CD4-positive, alpha-beta memory T cell (primary cell): ENCODE results near the gene RRAGA. TPM values are rescaled to one million over a fixed set of nuclear protein-coding genes. Genes with fewer than 3 reads are reported as not detected.
A peak's percentile ranks its signal among the peaks of the same experiment; 100 is the strongest.
"Not testable (repeated sequence)": the region's sequence is repeated elsewhere in the genome, so short reads cannot be mapped to it uniquely, and the experiment has no call there.

Source experiments
- CTCF ChIA-PET: fragments of 350-600 bp; sonication (Branson Sonifier 250); formaldehyde crosslinking; loops from one replicate; lab custom pipeline; 2021; ENCODE audit warnings: inconsistent platforms; ENCODE audit not compliant: partially characterized antibody; lab: Charles Lee
- POLR2A ChIA-PET: fragments of 350-600 bp; sonication (Branson Sonifier 250); formaldehyde crosslinking; loops from one replicate; lab custom pipeline; 2021; ENCODE audit not compliant: partially characterized antibody; lab: Charles Lee
- DNase-seq, 5 donors: peaks; one replicate each; pipeline versions ENCODE4 v3.0.0 to v3.0.0-alpha.2; 2020 to 2022; ENCODE audit warnings: mixed read lengths in 1 of 5
- H3K27ac ChIP-seq: one replicate; pipeline ENCODE4 v1.7.0; 2013; ENCODE audit warnings: low read depth, low read length
- H3K27me3 ChIP-seq: 2 replicates; pipeline ENCODE4 v1.7.0; 2013; ENCODE audit warnings: mild to moderate bottlenecking, low read length, moderate library complexity; ENCODE audit not compliant: insufficient read depth
- H3K36me3 ChIP-seq: 2 replicates; pipeline ENCODE4 v1.7.0; 2013; ENCODE audit warnings: mild to moderate bottlenecking, low read length, moderate library complexity; ENCODE audit not compliant: insufficient read depth
- H3K4me1 ChIP-seq: 2 replicates; pipeline ENCODE4 v1.7.0; 2013; ENCODE audit warnings: mild to moderate bottlenecking, low read length, moderate library complexity; ENCODE audit not compliant: insufficient read depth
- H3K4me3 ChIP-seq, 2 donors: one replicate each; pipeline ENCODE4 v1.7.0; 2013; ENCODE audit warnings: low read length in 2 of 2, mild to moderate bottlenecking in 1 of 2
- H3K9me3 ChIP-seq, 2 donors: one replicate each; pipeline ENCODE4 v1.7.0; 2013; ENCODE audit warnings: low read length in 2 of 2, control low read depth in 1 of 2; ENCODE audit not compliant: control insufficient read depth in 1 of 2
- H3K27ac Mint-ChIP-seq, 7 donors: one replicate each; pipeline ENCODE4 v1.8.0; 2020 to 2021; ENCODE audit warnings: mixed read lengths in 7 of 7, mild to moderate bottlenecking in 6 of 7, inconsistent platforms in 3 of 7, moderate library complexity in 3 of 7
- H3K27me3 Mint-ChIP-seq, 2 donors: one replicate each; pipeline ENCODE4 v1.8.0; 2020 to 2021; ENCODE audit warnings: mixed read lengths in 2 of 2
- H3K36me3 Mint-ChIP-seq, 2 donors: one replicate each; pipeline ENCODE4 v1.8.0; 2020 to 2021; ENCODE audit warnings: mixed read lengths in 2 of 2, inconsistent platforms in 1 of 2, mild to moderate bottlenecking in 1 of 2
- H3K4me1 Mint-ChIP-seq, 4 donors: one replicate each; pipeline ENCODE4 v1.8.0; 2020 to 2021; ENCODE audit warnings: mixed read lengths in 4 of 4, mild to moderate bottlenecking in 1 of 4
- H3K4me3 Mint-ChIP-seq, 8 donors: one replicate each; pipeline ENCODE4 v1.8.0; 2020 to 2021; ENCODE audit warnings: mixed read lengths in 8 of 8, mild to moderate bottlenecking in 7 of 8, moderate library complexity in 6 of 8, inconsistent platforms in 3 of 8
- H3K9me3 Mint-ChIP-seq, 8 donors: one replicate each; pipeline ENCODE4 v1.8.0; 2020 to 2021; ENCODE audit warnings: mixed read lengths in 8 of 8, mild to moderate bottlenecking in 5 of 8, inconsistent platforms in 3 of 8, moderate library complexity in 1 of 8
- intact Hi-C: fragments of 100-400 bp; cut with micrococcal nuclease; formaldehyde crosslinking; loops from one replicate; pipeline ENCODE4 v1.15.1; 2023
- polyA plus RNA-seq, 2 donors: library from polyadenylated mRNA; unstranded; fragments of 300-500 nt; fragmentation: Illumina TruSeq; gene quantifications; one replicate each; pipeline ENCODE4 v1.2.3, GENCODE V29; 2021
- total RNA-seq, 2 experiments: library from RNA; stranded (reverse); gene quantifications; one replicate each; pipeline ENCODE4 v1.2.3, GENCODE V29; 2021

Gene RRAGA
- total and polyA plus RNA-seq, 4 experiments from 2014 or later = 57.4 to 110 (median 82.2) TPM

DNA sequence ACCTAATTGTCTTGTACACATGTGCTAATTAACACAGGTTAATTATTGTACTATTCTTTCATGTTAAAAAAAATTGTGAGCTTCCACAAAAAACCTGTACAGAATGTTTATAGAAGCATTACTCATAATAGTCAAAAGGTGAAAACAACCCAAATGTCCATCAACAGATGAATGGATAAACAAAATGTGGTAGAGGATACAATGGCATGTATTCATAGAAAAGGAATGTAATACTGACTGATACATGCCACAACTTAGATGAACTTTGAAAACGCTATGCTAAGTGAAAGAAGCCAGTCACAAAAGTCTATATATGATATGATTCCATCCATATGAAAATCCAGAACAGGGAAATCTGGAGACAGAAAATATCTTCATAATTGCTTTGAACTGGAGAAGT, 25.6 kb downstream of the RRAGA start:
- H3K27me3 ChIP-seq = no peaks in the 10 kb centered on the region
- POLR2A ChIA-PET = interaction anchor here (0.6 kb wide), 1 partner anchor 53 kb away, joined by 3 read pairs; no protein-coding TSS in a partner anchor
- Mint-ChIP-seq H3K4me3 (no peak overlapping the region), H3K36me3 (peaks cover 51% of the 10 kb centered on the region in 2 donors), H3K4me1 (peaks cover 0 to 12% (median 8%) of the 10 kb centered on the region in 4 donors), H3K27me3 (no peaks in the 10 kb centered on the region), H3K9me3 (peaks cover 0 to 1% (median 0%) of the 10 kb centered on the region in 8 donors), H3K27ac (peak overlapping the region in 2 of 7 donors; percentile 18 to 70)
- H3K27ac ChIP-seq = no peak overlapping the region
- no peak overlapping the region for H3K4me3 ChIP-seq
- no peaks in the 10 kb centered on the region for H3K4me1 ChIP-seq
- no peaks in the 10 kb centered on the region for H3K9me3 ChIP-seq
- peaks cover 13% of the 10 kb centered on the region for H3K36me3 ChIP-seq
- CTCF ChIA-PET = interaction anchor here (1.2 kb wide), 1 partner anchor 11 kb away, joined by 5 read pairs; no protein-coding TSS in a partner anchor
- intact Hi-C loops = no loop called here
- DNase-seq = no peak

DNA sequence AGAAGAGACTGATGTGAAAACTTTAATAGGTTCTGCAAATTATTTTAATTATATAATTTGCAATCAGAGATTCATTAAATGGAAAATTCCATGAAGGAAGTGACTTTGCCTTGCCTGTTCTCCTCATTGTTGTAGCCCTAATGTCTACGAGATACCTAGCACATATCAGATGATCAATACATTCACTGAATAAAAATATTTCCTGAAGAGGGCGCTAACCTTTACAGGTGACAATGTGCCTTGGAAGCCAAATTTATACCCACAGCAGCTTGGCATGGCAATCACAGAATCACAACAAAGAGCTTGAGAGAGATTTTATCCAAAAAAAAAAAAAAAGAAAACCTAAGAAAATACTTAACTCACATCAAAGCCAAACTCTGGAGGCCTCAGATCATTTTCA, 36.1 kb downstream of the RRAGA start:
- ChIA-PET POLR2A (interaction anchor here (0.9 kb wide), 1 partner anchor 84 kb away, joined by 3 read pairs; no protein-coding TSS in a partner anchor), CTCF (interaction anchor here (0.7 to 10.7 kb wide), 24 partner anchors 9 to 375 kb away, joined by 3 to 192 read pairs (median 5); partner anchors contain the start of gene RRAGA)
- H3K4me1 Mint-ChIP-seq = peaks cover 0 to 4% (median 3%) of the 10 kb centered on the region in 4 donors
- no peak overlapping the region for H3K4me3 Mint-ChIP-seq
- DNase-seq = peak in 4 of 5 donors; percentile 49 to 65 (median 54)
- Histone ChIP-seq H3K9me3 (no peaks in the 10 kb centered on the region), H3K27ac (no peak overlapping the region), H3K4me1 (no peaks in the 10 kb centered on the region), H3K4me3 (no peak overlapping the region), H3K36me3 (peaks cover 31% of the 10 kb centered on the region), H3K27me3 (no peaks in the 10 kb centered on the region)
- H3K27ac Mint-ChIP-seq = peak overlapping the region in 2 of 7 donors; percentile 19 to 58
- no peaks in the 10 kb centered on the region for H3K27me3 Mint-ChIP-seq
- peaks cover 21 to 50% of the 10 kb centered on the region in 2 donors for H3K36me3 Mint-ChIP-seq
- no peaks in the 10 kb centered on the region for H3K9me3 Mint-ChIP-seq
- intact Hi-C loops = loop anchor here (1.0 to 5.0 kb wide), 3 partner anchors 42 to 372 kb away; partner anchors contain the start of gene PLIN2

DNA sequence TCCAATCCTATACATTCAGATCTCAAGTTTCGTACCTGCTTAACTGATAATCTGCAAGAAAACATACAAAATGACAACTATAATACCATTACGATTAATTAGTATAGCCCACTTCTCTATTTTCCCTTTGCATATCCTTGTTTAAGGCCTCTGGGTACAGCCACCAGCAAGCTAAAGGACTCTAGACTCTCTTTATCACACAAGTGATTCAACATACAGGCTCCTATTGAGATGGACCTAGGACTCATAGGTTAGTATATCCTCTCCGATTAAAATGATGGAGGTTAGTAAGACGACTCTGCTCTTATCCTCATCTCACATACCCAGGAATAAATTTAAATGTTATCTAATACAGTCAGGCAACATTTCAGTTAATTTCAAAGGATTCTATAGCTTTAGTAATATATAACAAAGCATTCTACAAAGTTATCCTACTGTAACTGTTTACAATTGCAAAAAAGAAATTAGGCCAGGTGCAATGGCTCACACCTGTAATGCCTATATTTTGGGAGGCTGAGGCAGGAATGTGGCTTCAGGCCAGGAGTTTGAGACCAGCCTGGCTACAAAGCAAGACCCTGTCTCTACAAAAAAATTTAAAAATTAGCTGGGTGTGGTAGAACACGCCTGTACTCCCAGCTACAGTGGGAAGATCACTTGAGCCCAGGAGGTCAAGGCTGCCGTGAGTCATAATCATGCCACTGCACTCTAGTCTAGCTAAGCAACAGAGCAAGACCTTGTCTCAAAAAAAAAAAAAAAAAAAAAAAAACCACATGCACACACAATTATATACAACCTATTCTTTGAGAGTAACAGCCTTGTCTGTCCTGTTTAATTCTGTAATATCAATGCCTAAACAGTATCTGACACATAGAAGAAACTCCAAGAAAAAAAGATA, 38.1 kb downstream of the RRAGA start:
- no peaks in the 10 kb centered on the region for H3K27me3 Mint-ChIP-seq
- POLR2A ChIA-PET = interaction anchor here (0.6 kb wide), 1 partner anchor 114 kb away, joined by 3 read pairs; no protein-coding TSS in a partner anchor
- Histone ChIP-seq H3K36me3 (peaks cover 40% of the 10 kb centered on the region), H3K27me3 (no peaks in the 10 kb centered on the region), H3K4me1 (no peaks in the 10 kb centered on the region), H3K9me3 (no peaks in the 10 kb centered on the region), H3K27ac (no peak overlapping the region), H3K4me3 (no peak overlapping the region)
- no peaks in the 10 kb centered on the region for H3K9me3 Mint-ChIP-seq
- H3K36me3 Mint-ChIP-seq = peaks cover 22 to 52% of the 10 kb centered on the region in 2 donors
- H3K4me3 Mint-ChIP-seq = no peak overlapping the region
- H3K27ac Mint-ChIP-seq = peak overlapping the region in 2 of 7 donors; percentile 29 to 57
- CTCF ChIA-PET = interaction anchor here (0.6 to 10.7 kb wide), 8 partner anchors 9 to 377 kb away, joined by 3 to 192 read pairs (median 4); partner anchors contain the start of gene RRAGA
- intact Hi-C loops = loop anchor here (5.0 kb wide), 1 partner anchor 40 kb away; the partner anchor contains the start of gene PLIN2
- H3K4me1 Mint-ChIP-seq = peaks cover 0 to 4% (median 3%) of the 10 kb centered on the region in 4 donors
- no peak for DNase-seq

DNA sequence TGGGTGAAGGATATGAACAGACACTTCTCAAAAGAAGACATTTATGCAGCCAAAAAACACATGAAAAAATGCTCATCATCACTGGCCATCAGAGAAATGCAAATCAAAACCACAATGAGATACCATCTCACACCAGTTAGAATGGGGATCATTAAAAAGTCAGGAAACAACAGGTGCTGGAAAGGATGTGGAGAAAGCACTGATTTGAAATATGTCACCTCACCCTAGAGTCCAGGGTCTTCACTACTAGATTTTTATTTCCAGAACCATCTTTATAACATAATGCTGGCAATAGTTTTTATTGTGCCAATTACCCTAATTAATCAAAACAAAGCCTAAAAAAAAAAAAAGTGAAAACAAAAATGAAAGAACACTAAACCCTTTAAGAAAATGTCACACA, 48.2 kb downstream of the RRAGA start:
- POLR2A ChIA-PET, DNase-seq, H3K27me3 Mint-ChIP-seq, H3K4me3 ChIP-seq, H3K27me3 ChIP-seq, H3K9me3 Mint-ChIP-seq, H3K27ac ChIP-seq, intact Hi-C loops, H3K9me3 ChIP-seq: not testable (repeated sequence)
- peak overlapping the region in 4 of 7 donors; percentile 9 to 65 (median 50) for H3K27ac Mint-ChIP-seq
- H3K36me3 Mint-ChIP-seq = peaks cover 13 to 41% of the 10 kb centered on the region in 2 donors
- CTCF ChIA-PET = interaction anchor here (1.2 to 1.6 kb wide), 2 partner anchors 10 to 12 kb away, joined by 3 to 13 read pairs; no protein-coding TSS in a partner anchor
- H3K36me3 ChIP-seq = peaks cover 12% of the 10 kb centered on the region
- H3K4me1 ChIP-seq = peaks cover 35% of the 10 kb centered on the region
- H3K4me1 Mint-ChIP-seq = peaks cover 23 to 50% (median 32%) of the 10 kb centered on the region in 4 donors
- peak overlapping the region in 6 of 8 donors; percentile 21 to 66 (median 34) for H3K4me3 Mint-ChIP-seq

Other genes with a start within 250 kb of the RRAGA start
- gene SAXO1, start 16.2 kb upstream of the RRAGA start, total RNA-seq = 1 to 10 TPM in 1 of 2 experiments, under 1 TPM in 1; 0.29 to 1.0 TPM
- under 1 TPM; 0.09 to 0.34 TPM for gene SAXO1, start 16.2 kb upstream of the RRAGA start, polyA plus RNA-seq
- 10 to 100 TPM; 19.4 to 20.9 TPM for gene HAUS6, start 53.5 kb downstream of the RRAGA start, total RNA-seq
- gene HAUS6, start 53.5 kb downstream of the RRAGA start, polyA plus RNA-seq = 1 to 10 TPM; 6.7 to 7.6 TPM
- gene PLIN2, start 78.1 kb downstream of the RRAGA start, total RNA-seq = 10 to 100 TPM; 52.6 to 57.7 TPM
- 100 to 1,000 TPM; 102 to 148 TPM for gene PLIN2, start 78.1 kb downstream of the RRAGA start, polyA plus RNA-seq
- gene DENND4C, start 181.3 kb downstream of the RRAGA start, total RNA-seq = 10 to 100 TPM; 69.0 to 71.8 TPM
- 10 to 100 TPM; 29.4 to 46.0 TPM for gene DENND4C, start 181.3 kb downstream of the RRAGA start, polyA plus RNA-seq